GM12878 (cell line): Measurements from ENCODE around the gene SERTM2. TPM values are rescaled to one million over a fixed set of nuclear protein-coding genes. Genes with fewer than 3 reads are reported as not detected.

Source experiments
- ATAC-seq: fragments of 200-7000 bp; cut with Tn5 transposase; 3 replicates; pipeline ENCODE4 v1.9.1; 2020; ENCODE audit warnings: mild to moderate bottlenecking, moderate library complexity
- BruUV-seq: library from RNA; stranded (reverse); fragments of 400-500 nt; replicated peaks from 2 replicates; lab custom pipeline; 2021; lab: Mats Ljungman, UMichigan
- CTCF ChIA-PET: fragments of 300-600 bp; sonication (Branson Sonifier 250); formaldehyde crosslinking; extraction: SDS; loops from one replicate; lab custom pipeline; 2021; ENCODE audit warnings: inconsistent platforms; lab: Yijun Ruan, JAX
- POLR2A ChIA-PET: fragments of 350-600 bp; formaldehyde crosslinking; extraction: SDS; loops from one replicate; lab custom pipeline; 2021; ENCODE audit warnings: inconsistent platforms; lab: Charles Lee
- RAD21 ChIA-PET: fragments of 300-600 bp; sonication (Branson Sonifier 250); formaldehyde crosslinking; loops from one replicate; lab custom pipeline; 2023; ENCODE audit warnings: antibody characterized with exemption; ENCODE audit not compliant: unreplicated experiment; lab: Charles Lee
- SMC1A ChIA-PET: fragments of 300-600 bp; sonication (Branson Sonifier 250); formaldehyde crosslinking; loops from one replicate; lab custom pipeline; 2023; ENCODE audit not compliant: unreplicated experiment, uncharacterized antibody; lab: Charles Lee
- DNase-seq: peaks from one replicate; pipeline ENCODE4 v3.0.0-alpha.2; 2011; ENCODE audit warnings: low read depth, low spot score
- FAIRE-seq: peaks from 3 replicates; lab custom pipeline; 2011; peaks lifted over from hg19 to GRCh38; lab: Jason Lieb, UNC
- H2AFZ ChIP-seq: 2 replicates; pipeline ENCODE4 v1.6.0; 2011; ENCODE audit warnings: low read depth, low read length, control low read depth; ENCODE audit not compliant: control insufficient read depth
- H3K27ac ChIP-seq: 2 replicates; pipeline ENCODE4 v1.5.1; 2011; ENCODE audit warnings: control low read depth; ENCODE audit not compliant: control insufficient read depth, insufficient read depth
- H3K27me3 ChIP-seq, 2 experiments: replicated peaks in 1 of 2; 2 replicates each; pipeline versions ENCODE4 v1.6.0 to v1.6.1; 2011; ENCODE audit warnings: low read length in 1 of 2; ENCODE audit not compliant: control insufficient read depth in 2 of 2, insufficient read depth in 2 of 2
- H3K36me3 ChIP-seq, 2 experiments: 2 replicates each; pipeline ENCODE4 v1.5.1; 2011; ENCODE audit warnings: low read length in 1 of 2; ENCODE audit not compliant: control insufficient read depth in 2 of 2, insufficient read depth in 2 of 2
- H3K4me1 ChIP-seq: 2 replicates; pipeline ENCODE4 v1.6.1; 2011; ENCODE audit warnings: mild to moderate bottlenecking, low read length, moderate library complexity, mixed read lengths; ENCODE audit not compliant: control insufficient read depth, insufficient read depth
- H3K4me2 ChIP-seq: 2 replicates; pipeline ENCODE4 v1.6.0; 2011; ENCODE audit warnings: control low read depth; ENCODE audit not compliant: control insufficient read depth, insufficient read depth
- H3K4me3 ChIP-seq: fragments of 200-600 bp; sonication (generic); 2 replicates; pipeline ENCODE4 v1.5.1; 2016
- H3K79me2 ChIP-seq: 2 replicates; pipeline ENCODE4 v1.6.0; 2011; ENCODE audit warnings: low read length; ENCODE audit not compliant: control insufficient read depth, insufficient read depth
- H3K9ac ChIP-seq: 2 replicates; pipeline ENCODE4 v1.8.0; 2011; ENCODE audit warnings: low read length, control low read depth, mixed read lengths; ENCODE audit not compliant: control insufficient read depth, insufficient read depth
- H3K9me3 ChIP-seq: replicated peaks from 3 replicates; pipeline ENCODE4 v1.5.1; 2011; ENCODE audit warnings: mild to moderate bottlenecking, low read length; ENCODE audit not compliant: control insufficient read depth, insufficient read depth
- H4K20me1 ChIP-seq: 2 replicates; pipeline ENCODE4 v1.6.0; 2011; ENCODE audit not compliant: control insufficient read depth, insufficient read depth
- IKZF2 ChIP-seq, 2 experiments: fragments of 450-650 bp; IDR thresholded peaks; 2 replicates each; pipeline ENCODE4 v1.6.1; 2017; ENCODE audit warnings: mild to moderate bottlenecking in 2 of 2, moderate library complexity in 2 of 2
- NRF1 ChIP-seq: conservative IDR thresholded peaks from 2 replicates; pipeline ENCODE4 v1.6.1; 2011; ENCODE audit warnings: mild to moderate bottlenecking, low read depth, low read length, improper control_type of control experiment
- POLR2AphosphoS5 ChIP-seq: IDR thresholded peaks from 2 replicates; pipeline ENCODE4 v1.6.1; 2011; ENCODE audit warnings: mild to moderate bottlenecking, low read length, inconsistent platforms
- WGBS: methylation state at CpG from one replicate; pipeline ENCODE4 v1.1.6; 2016; ENCODE audit warnings: low lambda C conversion rate; ENCODE audit not compliant: insufficient replicate concordance, insufficient coverage; ENCODE audit errors: missing lambda C conversion rate; 5-methylcytosine and 5-hydroxymethylcytosine counted together
- in situ Hi-C: fragments of 300-500 bp; cut with MboI; formaldehyde crosslinking; loops from 9 replicates; pipeline ENCODE4 v1.14.3; 2018; ENCODE audit warnings: mixed read lengths
- intact Hi-C: fragments of 100-400 bp; cut with micrococcal nuclease; formaldehyde crosslinking; loops from one replicate; pipeline ENCODE4 v1.14.2; 2022; ENCODE audit not compliant: unreplicated experiment
- polyA plus RNA-seq, 11 experiments: library from polyadenylated mRNA; depleted of rRNA in 4 of 11; unstranded in 6 of 11; stranded (reverse) in 5 of 11; fragments of >200 nt; fragmentation: Nextera tagmentation in 4 of 11; fragmentation: Illumina TruSeq in 1 of 11; extraction: Ambion mirVana in 4 of 11; extraction: Trizol in 1 of 11; gene quantifications; 1 replicate in 1 of 11; 2 replicates in 10 of 11; pipeline versions ENCODE4 v1.2.1 to v1.2.3, GENCODE V29; 2011 to 2016; ENCODE audit warnings: inconsistent platforms in 2 of 11, missing spikeins in 2 of 11, low read depth in 1 of 11
- total RNA-seq, 4 experiments: library from RNA; depleted of rRNA in 3 of 4; stranded (reverse); fragments of >200 nt in 3 of 4; fragmentation: Illumina TruSeq in 1 of 4; extraction: Trizol in 1 of 4; gene quantifications; 2 replicates each; pipeline versions ENCODE4 v1.2.1 to v1.2.3, GENCODE V29; 2013 to 2021
- TF ChIP-seq, protein P1 (sequence below): fragments of 450-650 bp; IDR thresholded peaks from 2 replicates; pipeline ENCODE4 v1.6.1; 2017; ENCODE audit warnings: mild to moderate bottlenecking
- TF ChIP-seq, protein P2 (sequence below): fragments of 450-650 bp; conservative IDR thresholded peaks from 2 replicates; pipeline ENCODE4 v1.6.1; 2017; ENCODE audit warnings: mild to moderate bottlenecking, moderate library complexity
- TF ChIP-seq, protein P3 (sequence below): fragments of 450-650 bp; IDR thresholded peaks from 2 replicates; pipeline ENCODE4 v1.6.1; 2017; ENCODE audit warnings: mild to moderate bottlenecking, moderate library complexity

The SERTM2 gene
- total and polyA plus RNA-seq, 10 of the 15 experiments (the other 5 are each of a cell fraction or from before 2014, with no cell fraction given), result not detected

DNA sequence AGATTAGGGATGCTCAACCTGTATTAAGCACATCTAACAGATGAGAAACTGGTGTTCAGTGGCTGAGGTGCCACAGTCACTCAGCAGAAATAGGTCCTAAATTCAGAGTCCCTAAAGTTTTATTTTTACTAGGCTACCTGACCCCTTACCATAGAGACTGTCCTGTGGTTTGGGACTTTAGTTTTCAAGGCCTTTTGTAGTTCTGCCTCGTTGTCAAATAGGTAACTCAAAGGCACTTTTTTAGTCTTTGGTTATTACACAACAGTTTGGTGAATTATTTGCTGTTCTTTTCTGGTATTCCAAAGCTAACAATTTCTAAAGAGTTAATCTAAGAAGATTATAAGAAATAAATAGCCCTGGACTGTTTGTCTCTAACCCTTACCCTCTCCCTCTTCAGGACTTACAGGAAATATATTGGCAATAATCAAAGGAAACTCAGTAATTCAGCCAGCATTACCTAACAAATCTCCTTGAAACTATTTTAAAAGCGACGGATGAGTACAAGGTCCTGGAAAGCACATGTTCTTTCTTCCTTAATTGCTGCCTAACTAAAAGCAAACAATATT is 12.8 kb upstream of the SERTM2 start:
- POLR2A ChIA-PET, result no interaction called here
- FAIRE-seq, result no peak
- intact Hi-C loops, result no loop called here

More for the DNA sequence above, 12.8 kb upstream of the SERTM2 start:
- TF ChIP-seq IKZF2 (IDR thresholded peaks at IDR 0.05), result no peak
- TF ChIP-seq, protein P1, sequence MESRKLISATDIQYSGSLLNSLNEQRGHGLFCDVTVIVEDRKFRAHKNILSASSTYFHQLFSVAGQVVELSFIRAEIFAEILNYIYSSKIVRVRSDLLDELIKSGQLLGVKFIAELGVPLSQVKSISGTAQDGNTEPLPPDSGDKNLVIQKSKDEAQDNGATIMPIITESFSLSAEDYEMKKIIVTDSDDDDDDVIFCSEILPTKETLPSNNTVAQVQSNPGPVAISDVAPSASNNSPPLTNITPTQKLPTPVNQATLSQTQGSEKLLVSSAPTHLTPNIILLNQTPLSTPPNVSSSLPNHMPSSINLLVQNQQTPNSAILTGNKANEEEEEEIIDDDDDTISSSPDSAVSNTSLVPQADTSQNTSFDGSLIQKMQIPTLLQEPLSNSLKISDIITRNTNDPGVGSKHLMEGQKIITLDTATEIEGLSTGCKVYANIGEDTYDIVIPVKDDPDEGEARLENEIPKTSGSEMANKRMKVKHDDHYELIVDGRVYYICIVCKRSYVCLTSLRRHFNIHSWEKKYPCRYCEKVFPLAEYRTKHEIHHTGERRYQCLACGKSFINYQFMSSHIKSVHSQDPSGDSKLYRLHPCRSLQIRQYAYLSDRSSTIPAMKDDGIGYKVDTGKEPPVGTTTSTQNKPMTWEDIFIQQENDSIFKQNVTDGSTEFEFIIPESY, result no peak
- no peak for TF ChIP-seq POLR2AphosphoS5
- TF ChIP-seq NRF1, result no peak
- TF ChIP-seq, protein P2, sequence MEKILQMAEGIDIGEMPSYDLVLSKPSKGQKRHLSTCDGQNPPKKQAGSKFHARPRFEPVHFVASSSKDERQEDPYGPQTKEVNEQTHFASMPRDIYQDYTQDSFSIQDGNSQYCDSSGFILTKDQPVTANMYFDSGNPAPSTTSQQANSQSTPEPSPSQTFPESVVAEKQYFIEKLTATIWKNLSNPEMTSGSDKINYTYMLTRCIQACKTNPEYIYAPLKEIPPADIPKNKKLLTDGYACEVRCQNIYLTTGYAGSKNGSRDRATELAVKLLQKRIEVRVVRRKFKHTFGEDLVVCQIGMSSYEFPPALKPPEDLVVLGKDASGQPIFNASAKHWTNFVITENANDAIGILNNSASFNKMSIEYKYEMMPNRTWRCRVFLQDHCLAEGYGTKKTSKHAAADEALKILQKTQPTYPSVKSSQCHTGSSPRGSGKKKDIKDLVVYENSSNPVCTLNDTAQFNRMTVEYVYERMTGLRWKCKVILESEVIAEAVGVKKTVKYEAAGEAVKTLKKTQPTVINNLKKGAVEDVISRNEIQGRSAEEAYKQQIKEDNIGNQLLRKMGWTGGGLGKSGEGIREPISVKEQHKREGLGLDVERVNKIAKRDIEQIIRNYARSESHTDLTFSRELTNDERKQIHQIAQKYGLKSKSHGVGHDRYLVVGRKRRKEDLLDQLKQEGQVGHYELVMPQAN, result no peak
- TF ChIP-seq, protein P3, sequence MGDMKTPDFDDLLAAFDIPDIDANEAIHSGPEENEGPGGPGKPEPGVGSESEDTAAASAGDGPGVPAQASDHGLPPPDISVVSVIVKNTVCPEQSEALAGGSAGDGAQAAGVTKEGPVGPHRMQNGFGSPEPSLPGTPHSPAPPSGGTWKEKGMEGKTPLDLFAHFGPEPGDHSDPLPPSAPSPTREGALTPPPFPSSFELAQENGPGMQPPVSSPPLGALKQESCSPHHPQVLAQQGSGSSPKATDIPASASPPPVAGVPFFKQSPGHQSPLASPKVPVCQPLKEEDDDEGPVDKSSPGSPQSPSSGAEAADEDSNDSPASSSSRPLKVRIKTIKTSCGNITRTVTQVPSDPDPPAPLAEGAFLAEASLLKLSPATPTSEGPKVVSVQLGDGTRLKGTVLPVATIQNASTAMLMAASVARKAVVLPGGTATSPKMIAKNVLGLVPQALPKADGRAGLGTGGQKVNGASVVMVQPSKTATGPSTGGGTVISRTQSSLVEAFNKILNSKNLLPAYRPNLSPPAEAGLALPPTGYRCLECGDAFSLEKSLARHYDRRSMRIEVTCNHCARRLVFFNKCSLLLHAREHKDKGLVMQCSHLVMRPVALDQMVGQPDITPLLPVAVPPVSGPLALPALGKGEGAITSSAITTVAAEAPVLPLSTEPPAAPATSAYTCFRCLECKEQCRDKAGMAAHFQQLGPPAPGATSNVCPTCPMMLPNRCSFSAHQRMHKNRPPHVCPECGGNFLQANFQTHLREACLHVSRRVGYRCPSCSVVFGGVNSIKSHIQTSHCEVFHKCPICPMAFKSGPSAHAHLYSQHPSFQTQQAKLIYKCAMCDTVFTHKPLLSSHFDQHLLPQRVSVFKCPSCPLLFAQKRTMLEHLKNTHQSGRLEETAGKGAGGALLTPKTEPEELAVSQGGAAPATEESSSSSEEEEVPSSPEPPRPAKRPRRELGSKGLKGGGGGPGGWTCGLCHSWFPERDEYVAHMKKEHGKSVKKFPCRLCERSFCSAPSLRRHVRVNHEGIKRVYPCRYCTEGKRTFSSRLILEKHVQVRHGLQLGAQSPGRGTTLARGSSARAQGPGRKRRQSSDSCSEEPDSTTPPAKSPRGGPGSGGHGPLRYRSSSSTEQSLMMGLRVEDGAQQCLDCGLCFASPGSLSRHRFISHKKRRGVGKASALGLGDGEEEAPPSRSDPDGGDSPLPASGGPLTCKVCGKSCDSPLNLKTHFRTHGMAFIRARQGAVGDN, result no peak
- no TSS peak for BruUV-seq
- no peaks in the 10 kb centered on the region for H3K79me2 ChIP-seq
- DNase-seq (no peak), ATAC-seq (no peak)
- in situ Hi-C loops, result no loop called here
- H3K4me1 ChIP-seq, result no peaks in the 10 kb centered on the region
- 63% methylated on average over 3 of the region's 3 CpGs for WGBS
- ChIA-PET SMC1A (no interaction called here), RAD21 (no interaction called here), CTCF (no interaction called here)
- no peak overlapping the region for H3K4me3 ChIP-seq
- H3K27ac ChIP-seq, result no peak overlapping the region
- no peaks in the 10 kb centered on the region for H3K9me3 ChIP-seq
- no peaks in the 10 kb centered on the region for H4K20me1 ChIP-seq
- no peaks in the 10 kb centered on the region for H3K36me3 ChIP-seq
- no peaks in the 10 kb centered on the region; a peak in 1 of 4 replicates for H3K27me3 ChIP-seq
- no peak overlapping the region for H2AFZ ChIP-seq
- no peak overlapping the region for H3K4me2 ChIP-seq
- no peak overlapping the region for H3K9ac ChIP-seq
